ENCODE data around the gene TFDP1.

Gene TFDP1

DNA sequence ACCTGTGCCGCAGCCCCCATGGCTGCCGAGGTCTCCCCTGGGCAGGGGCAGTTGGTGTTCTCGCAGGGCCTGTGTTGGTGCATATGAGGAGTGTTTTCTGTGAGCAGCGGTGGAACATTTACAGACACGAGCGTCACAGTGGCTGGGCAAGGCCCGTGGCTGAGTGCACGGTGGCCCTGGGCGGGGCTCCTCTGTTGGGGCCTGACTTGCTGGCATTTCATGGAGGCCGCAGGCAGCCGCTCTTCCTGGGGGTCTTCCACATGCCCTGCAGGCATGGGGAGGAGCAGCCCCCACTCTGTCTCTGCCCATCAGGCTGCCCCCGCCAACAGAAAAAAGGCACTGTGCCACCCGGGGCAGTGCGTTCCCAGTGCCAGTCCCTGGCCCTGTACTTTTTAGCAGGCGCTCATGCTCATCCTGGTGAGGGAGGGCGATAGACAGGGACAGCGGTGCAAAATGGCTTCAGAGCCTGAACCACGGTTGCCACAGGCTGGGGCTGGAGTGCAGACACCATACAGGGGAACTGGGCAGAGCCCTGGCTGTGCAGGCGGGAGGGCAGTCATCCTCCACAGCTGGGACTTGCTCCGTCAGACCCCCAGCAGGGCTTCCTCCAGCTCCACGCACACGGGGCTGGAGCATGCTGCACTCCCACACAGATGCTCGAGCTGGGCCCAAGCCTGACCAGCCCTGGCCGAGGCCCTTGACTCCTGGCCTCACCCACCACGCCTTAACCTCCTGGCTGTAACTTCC, 23.5 kb downstream of the TFDP1 start:
- H3K4me3 ChIP-seq (ENCODE audit: control insufficient read depth, low read depth, low read length): no peak overlapping the region
- TF ChIP-seq, protein P1, sequence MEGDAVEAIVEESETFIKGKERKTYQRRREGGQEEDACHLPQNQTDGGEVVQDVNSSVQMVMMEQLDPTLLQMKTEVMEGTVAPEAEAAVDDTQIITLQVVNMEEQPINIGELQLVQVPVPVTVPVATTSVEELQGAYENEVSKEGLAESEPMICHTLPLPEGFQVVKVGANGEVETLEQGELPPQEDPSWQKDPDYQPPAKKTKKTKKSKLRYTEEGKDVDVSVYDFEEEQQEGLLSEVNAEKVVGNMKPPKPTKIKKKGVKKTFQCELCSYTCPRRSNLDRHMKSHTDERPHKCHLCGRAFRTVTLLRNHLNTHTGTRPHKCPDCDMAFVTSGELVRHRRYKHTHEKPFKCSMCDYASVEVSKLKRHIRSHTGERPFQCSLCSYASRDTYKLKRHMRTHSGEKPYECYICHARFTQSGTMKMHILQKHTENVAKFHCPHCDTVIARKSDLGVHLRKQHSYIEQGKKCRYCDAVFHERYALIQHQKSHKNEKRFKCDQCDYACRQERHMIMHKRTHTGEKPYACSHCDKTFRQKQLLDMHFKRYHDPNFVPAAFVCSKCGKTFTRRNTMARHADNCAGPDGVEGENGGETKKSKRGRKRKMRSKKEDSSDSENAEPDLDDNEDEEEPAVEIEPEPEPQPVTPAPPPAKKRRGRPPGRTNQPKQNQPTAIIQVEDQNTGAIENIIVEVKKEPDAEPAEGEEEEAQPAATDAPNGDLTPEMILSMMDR (conservative IDR thresholded peaks at IDR 0.05; ENCODE audit: control insufficient read depth, insufficient read depth, low read depth, low read length): no peak
- no peak for DNase-seq (ENCODE audit: low read depth)

DNA sequence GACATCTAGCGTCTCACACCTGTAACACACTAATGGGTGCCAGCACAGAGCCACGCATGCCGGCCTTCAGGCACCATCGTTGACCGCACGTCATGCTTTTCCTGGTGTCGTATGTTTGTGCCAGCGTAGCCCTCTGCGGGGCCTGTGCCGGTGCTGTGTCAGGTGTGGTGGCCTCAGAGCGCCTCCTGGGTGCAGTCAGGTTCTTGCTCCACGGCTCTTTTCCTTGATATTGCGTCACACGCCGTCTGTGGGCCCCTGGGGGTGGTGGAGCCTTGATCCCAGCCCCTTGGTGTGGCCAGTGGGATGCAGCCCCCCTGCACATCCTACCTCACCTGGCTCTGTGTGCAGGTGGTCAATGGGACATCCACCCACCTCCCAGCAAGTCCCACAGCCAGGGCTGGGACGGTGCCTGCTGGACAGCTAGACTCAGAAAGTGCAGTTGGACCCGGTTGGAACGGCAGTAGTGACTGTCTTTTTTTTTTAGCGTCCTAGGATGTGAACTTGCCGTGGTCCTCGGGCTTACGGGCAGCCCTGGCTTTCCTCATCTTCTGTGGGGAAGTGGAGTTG, 24.5 kb downstream of the TFDP1 start:
- no peak overlapping the region for H3K4me3 ChIP-seq (ENCODE audit: control insufficient read depth, low read depth, low read length)
- TF ChIP-seq, protein P1 (conservative IDR thresholded peaks at IDR 0.05; ENCODE audit: control insufficient read depth, insufficient read depth, low read depth, low read length): no peak
- DNase-seq (ENCODE audit: low read depth): no peak

DNA sequence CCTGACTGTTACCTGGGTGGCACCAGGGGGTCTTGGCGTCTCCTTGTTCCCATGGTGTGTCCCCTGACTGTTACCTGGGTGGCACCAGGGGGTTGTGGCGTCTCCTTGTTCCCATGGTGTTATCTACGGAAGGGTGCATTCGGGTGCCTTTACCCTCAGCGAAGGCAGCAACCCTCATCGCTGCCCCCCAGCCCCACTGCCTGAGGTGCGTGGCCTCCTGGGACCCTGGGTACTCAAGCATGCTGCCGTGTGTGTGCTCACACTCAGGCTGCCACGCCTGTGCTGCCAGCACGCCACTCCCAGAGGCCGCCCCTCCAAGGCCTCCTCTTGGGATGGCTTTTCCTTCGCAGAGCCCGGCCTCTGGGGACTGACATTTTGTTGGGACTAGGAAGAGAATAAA, 25.1 kb downstream of the TFDP1 start:
- no peak overlapping the region for H3K4me3 ChIP-seq (ENCODE audit: control insufficient read depth, low read depth, low read length)
- TF ChIP-seq, protein P1 (conservative IDR thresholded peaks at IDR 0.05; ENCODE audit: control insufficient read depth, insufficient read depth, low read depth, low read length): no peak
- no peak for DNase-seq (ENCODE audit: low read depth)

DNA sequence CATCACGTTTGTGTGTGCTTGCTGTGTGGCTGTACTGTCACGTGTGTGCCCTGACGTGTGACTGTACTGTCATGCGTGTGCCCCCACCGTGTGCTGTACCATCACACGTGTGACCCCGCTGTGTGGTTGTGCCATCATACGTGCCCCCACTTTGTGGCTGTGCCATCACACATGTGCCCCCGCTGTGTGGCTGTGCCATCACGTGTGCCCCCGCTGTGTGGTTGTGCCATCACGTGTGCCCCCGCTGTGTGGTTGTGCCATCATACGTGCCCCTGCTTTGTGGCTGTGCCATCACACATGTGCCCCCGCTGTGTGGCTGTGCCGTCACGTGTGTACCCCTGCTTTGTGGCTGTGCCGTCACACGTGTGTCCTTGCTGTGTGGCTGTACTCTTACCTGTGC, 25.7 kb downstream of the TFDP1 start:
- H3K4me3 ChIP-seq (ENCODE audit: control insufficient read depth, low read depth, low read length): no peak overlapping the region
- TF ChIP-seq, protein P1 (conservative IDR thresholded peaks at IDR 0.05; ENCODE audit: control insufficient read depth, insufficient read depth, low read depth, low read length): no peak
- no peak for DNase-seq (ENCODE audit: low read depth)

DNA sequence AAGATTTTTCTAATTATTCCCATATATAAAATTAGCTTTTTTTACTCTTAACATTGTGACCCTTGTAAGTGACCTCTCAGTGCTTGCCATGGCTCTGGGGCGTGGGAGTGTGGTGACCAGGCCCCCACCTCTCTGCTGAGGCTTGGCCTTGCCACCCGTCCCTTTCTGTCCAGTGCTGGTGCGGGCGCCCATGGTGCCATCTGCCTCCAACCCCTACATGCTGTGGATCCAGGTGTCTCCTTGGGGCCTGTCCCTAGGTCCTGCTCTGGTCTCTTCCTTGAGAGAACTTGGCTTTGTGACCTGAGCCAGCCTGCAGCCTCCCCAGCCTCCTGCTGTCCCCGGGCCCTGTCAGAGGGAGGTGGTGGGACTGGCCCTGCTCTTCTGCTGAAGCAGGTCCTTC, 27.4 kb downstream of the TFDP1 start:
- no peak for DNase-seq (ENCODE audit: low read depth)
- no peak overlapping the region for H3K4me3 ChIP-seq (ENCODE audit: control insufficient read depth, low read depth, low read length)
- TF ChIP-seq, protein P1 (conservative IDR thresholded peaks at IDR 0.05; ENCODE audit: control insufficient read depth, insufficient read depth, low read depth, low read length): no peak

DNA sequence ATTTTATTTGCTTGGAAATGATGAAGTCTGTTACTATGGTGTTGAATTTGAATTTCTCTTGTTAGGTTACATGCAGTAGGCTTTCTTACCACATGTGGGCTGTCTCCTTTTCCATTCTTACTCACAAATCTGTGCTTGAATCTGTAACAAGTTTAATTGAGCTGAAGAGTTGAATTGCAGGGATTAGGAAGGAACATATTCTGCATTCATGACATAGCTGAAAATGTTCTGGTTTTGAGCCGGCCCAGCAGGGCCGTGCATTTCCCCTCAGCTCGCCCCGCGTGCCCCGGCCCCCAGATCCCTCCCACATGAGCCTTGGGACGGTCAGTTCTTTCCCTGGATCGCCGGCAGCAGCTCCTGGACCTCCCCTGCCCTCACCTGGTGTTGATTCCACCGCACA, 28.1 kb downstream of the TFDP1 start:
- DNase-seq (ENCODE audit: low read depth): no peak
- no peak overlapping the region for H3K4me3 ChIP-seq (ENCODE audit: control insufficient read depth, low read depth, low read length)
- TF ChIP-seq, protein P1 (conservative IDR thresholded peaks at IDR 0.05; ENCODE audit: control insufficient read depth, insufficient read depth, low read depth, low read length): no peak

Measured in fibroblast of mammary gland (primary cell).